ENCODE measurements around the gene RAD18.

DNA sequence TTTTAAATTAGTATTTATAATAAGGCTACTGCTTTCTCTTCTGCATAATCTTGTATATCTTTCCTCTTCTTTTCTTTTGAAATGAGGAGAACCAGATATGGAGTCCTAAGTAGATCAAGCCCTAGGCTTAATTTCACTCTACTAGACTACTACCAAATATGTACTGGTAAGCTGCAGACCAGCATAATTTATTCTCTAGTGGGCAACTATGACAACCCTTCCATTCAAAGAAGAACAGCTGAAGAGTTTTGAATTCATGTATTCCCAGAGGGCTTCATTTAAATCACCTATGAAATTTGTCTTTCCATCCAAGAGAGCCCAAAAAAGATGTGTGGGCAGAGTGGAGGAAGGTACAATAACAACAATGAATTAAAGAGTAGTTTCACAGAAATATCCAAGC lies 10.0 kb downstream of the RAD18 start:
- TF ChIP-seq EZH2phosphoT487 (IDR thresholded peaks at IDR 0.05; ENCODE audit: insufficient read depth, low read depth) (no peak), EZH2 (IDR thresholded peaks at IDR 0.05; ENCODE audit: insufficient read depth, poor library complexity, severe bottlenecking) (no peak)
